H7 (cell line): ENCODE data around the gene GLIPR2. TPM values are rescaled to one million over a fixed set of nuclear protein-coding genes. Genes with fewer than 3 reads are reported as not detected.
"Not testable (repeated sequence)": the region's sequence is repeated elsewhere in the genome, so short reads cannot be mapped to it uniquely, and the experiment has no call there.

Source experiments
- DNase-seq: peaks from one replicate; pipeline ENCODE4 v3.0.0; 2012
- H3K27me3 ChIP-seq: 2 replicates; pipeline ENCODE4 v1.6.0; 2011; ENCODE audit warnings: mild to moderate bottlenecking, low read length; ENCODE audit not compliant: control insufficient read depth, insufficient read depth
- H3K36me3 ChIP-seq: replicated peaks from 2 replicates; pipeline ENCODE4 v1.5.1; 2011; ENCODE audit warnings: low read length; ENCODE audit not compliant: control insufficient read depth, insufficient read depth
- H3K4me3 ChIP-seq: 2 replicates; pipeline ENCODE4 v1.5.1; 2011; ENCODE audit warnings: low read depth, mild to moderate bottlenecking, control low read depth, low read length, moderate library complexity; ENCODE audit not compliant: insufficient read depth
- total RNA-seq: library from RNA; depleted of rRNA; stranded (reverse); fragments of >200 nt; shearing (Covaris generic); gene quantifications from 2 replicates; pipeline ENCODE4 v1.2.3, GENCODE V29; 2014

Gene GLIPR2
- total RNA-seq, 1 experiment from 2014 or later, result 9.1 TPM

- H3K27me3 ChIP-seq, result no peaks in the 10 kb centered on the region
- H3K36me3 ChIP-seq, result no peaks in the 10 kb centered on the region
- H3K4me3 ChIP-seq, result no peak overlapping the region
- DNase-seq, result no peak
Observed at GRCh38 chr9:36112516-36112915, 24.0 kb upstream of the GLIPR2 start.

- H3K4me3 ChIP-seq, result no peak overlapping the region
- H3K36me3 ChIP-seq, result no peaks in the 10 kb centered on the region
- DNase-seq, result no peak
- H3K27me3 ChIP-seq, result no peaks in the 10 kb centered on the region
Observed at GRCh38 chr9:36113999-36114398, 22.5 kb upstream of the GLIPR2 start.

- Histone ChIP-seq H3K27me3 (no peaks in the 10 kb centered on the region), H3K36me3 (no peaks in the 10 kb centered on the region), H3K4me3 (no peak overlapping the region)
- no peak for DNase-seq
Observed at GRCh38 chr9:36116593-36116992, 19.9 kb upstream of the GLIPR2 start.

GRCh38 chr9:36118201-36118600 is 18.3 kb upstream of the GLIPR2 start:
- Histone ChIP-seq H3K36me3 (no peaks in the 10 kb centered on the region), H3K4me3 (no peak overlapping the region), H3K27me3 (no peaks in the 10 kb centered on the region)
- no peak for DNase-seq

- Histone ChIP-seq H3K4me3 (no peak overlapping the region), H3K27me3 (no peaks in the 10 kb centered on the region), H3K36me3 (no peaks in the 10 kb centered on the region)
- no peak for DNase-seq
Observed at GRCh38 chr9:36118706-36119105, 17.8 kb upstream of the GLIPR2 start.

GRCh38 chr9:36119476-36119875 is 17.1 kb upstream of the GLIPR2 start:
- Histone ChIP-seq H3K27me3 (no peaks in the 10 kb centered on the region), H3K36me3 (no peaks in the 10 kb centered on the region), H3K4me3 (no peak overlapping the region)
- DNase-seq, result peak; percentile 1

- H3K36me3 ChIP-seq, result no peaks in the 10 kb centered on the region
- DNase-seq, result no peak
- no peaks in the 10 kb centered on the region for H3K27me3 ChIP-seq
- H3K4me3 ChIP-seq, result no peak overlapping the region
Observed at GRCh38 chr9:36120705-36121104, 15.8 kb upstream of the GLIPR2 start.

GRCh38 chr9:36121971-36122370 is 14.6 kb upstream of the GLIPR2 start:
- Histone ChIP-seq H3K27me3 (no peaks in the 10 kb centered on the region), H3K36me3 (no peaks in the 10 kb centered on the region), H3K4me3 (no peak overlapping the region)
- no peak for DNase-seq

- Histone ChIP-seq H3K4me3 (no peak overlapping the region), H3K36me3 (no peaks in the 10 kb centered on the region), H3K27me3 (peaks cover 1% of the 10 kb centered on the region; the same call in 1 of the 2 replicates)
- no peak for DNase-seq
Observed at GRCh38 chr9:36123515-36123914, 13.0 kb upstream of the GLIPR2 start.

GRCh38 chr9:36125062-36125855 is 11.3 kb upstream of the GLIPR2 start:
- Histone ChIP-seq H3K27me3 (peaks cover 1% of the 10 kb centered on the region; the same call in 1 of the 2 replicates), H3K36me3 (no peaks in the 10 kb centered on the region), H3K4me3 (no peak overlapping the region)
- no peak for DNase-seq

GRCh38 chr9:36126016-36126730 is 10.4 kb upstream of the GLIPR2 start:
- Histone ChIP-seq H3K4me3 (no peak overlapping the region), H3K27me3 (peaks cover 1% of the 10 kb centered on the region; the same call in 1 of the 2 replicates), H3K36me3 (no peaks in the 10 kb centered on the region)
- no peak for DNase-seq

- no peaks in the 10 kb centered on the region for H3K36me3 ChIP-seq
- no peak overlapping the region for H3K4me3 ChIP-seq
- DNase-seq, result no peak
- H3K27me3 ChIP-seq, result peaks cover 1% of the 10 kb centered on the region; the same call in 1 of the 2 replicates
Observed at GRCh38 chr9:36127652-36128244, 8.8 kb upstream of the GLIPR2 start.

- no peak for DNase-seq
- H3K4me3 ChIP-seq, result no peak overlapping the region
Observed at GRCh38 chr9:36128349-36128748, 8.2 kb upstream of the GLIPR2 start.

GRCh38 chr9:36129139-36129538 is 7.4 kb upstream of the GLIPR2 start:
- DNase-seq, result no peak
- Histone ChIP-seq H3K27me3 (peaks cover 4% of the 10 kb centered on the region), H3K36me3 (no peaks in the 10 kb centered on the region), H3K4me3 (no peak overlapping the region)

More at GRCh38 chr9:36128349-36128748, 8.2 kb upstream of the GLIPR2 start:
- no peaks in the 10 kb centered on the region for H3K36me3 ChIP-seq
- peaks cover 1% of the 10 kb centered on the region for H3K27me3 ChIP-seq

- H3K4me3 ChIP-seq, DNase-seq, H3K36me3 ChIP-seq: not testable (repeated sequence)
- H3K27me3 ChIP-seq, result peaks cover 21% of the 10 kb centered on the region
Observed at GRCh38 chr9:36131666-36132065, 4.9 kb upstream of the GLIPR2 start.
